K562 (cell line): ENCODE measurements around the gene ATP5F1D. TPM values are rescaled to one million over a fixed set of nuclear protein-coding genes. Genes with fewer than 3 reads are reported as not detected.

ENCODE experiments used
- ATF7 ChIP-seq: fragments of 450-650 bp; IDR thresholded peaks from 2 replicates; pipeline ENCODE4 v1.7.1; 2014; ENCODE audit warnings: mild to moderate bottlenecking, moderate library complexity
- CCNT2 ChIP-seq: IDR thresholded peaks from 2 replicates; pipeline ENCODE4 v1.6.1; 2011; ENCODE audit warnings: borderline replicate concordance, low read depth, mild to moderate bottlenecking, moderate library complexity, mixed read lengths, low read length; ENCODE audit not compliant: insufficient read length; ENCODE audit errors: extremely low read depth
- CEBPG ChIP-seq, 3 experiments: fragments of 200-800 bp in 1 of 3; sonication (Bioruptor generic) in 1 of 3; sonication (generic) in 1 of 3; formaldehyde crosslinking in 1 of 3; IDR thresholded peaks in 2 of 3; conservative IDR thresholded peaks in 1 of 3; 2 replicates each; pipeline versions ENCODE4 v1.6.1 to v1.8.0; 2016 to 2022; ENCODE audit warnings: missing compliant biosample characterization in 2 of 3, missing genetic modification characterization in 2 of 3, mild to moderate bottlenecking in 1 of 3, missing genetic modification reagents in 1 of 3
- CREB1 ChIP-seq, 2 experiments: sonication (generic) in 1 of 2; formaldehyde crosslinking in 1 of 2; IDR thresholded peaks; 2 replicates each; pipeline versions ENCODE4 v1.6.1 to v1.8.0; 2012 to 2022; ENCODE audit warnings: inconsistent platforms in 1 of 2, mild to moderate bottlenecking in 1 of 2, missing genetic modification reagents in 1 of 2, moderate library complexity in 1 of 2
- CREM ChIP-seq: IDR thresholded peaks from 2 replicates; pipeline ENCODE4 v1.6.1; 2014; ENCODE audit warnings: antibody characterized with exemption, low read depth
- CSDE1 ChIP-seq, 2 experiments: fragments of 450-650 bp; IDR thresholded peaks; 2 replicates each; pipeline ENCODE4 v1.6.1; 2016; ENCODE audit warnings: mild to moderate bottlenecking in 1 of 2
- EGR1 ChIP-seq: fragments of 450-650 bp; conservative IDR thresholded peaks from 2 replicates; pipeline ENCODE4 v1.6.1; 2017; ENCODE audit warnings: mild to moderate bottlenecking
- ETV1 ChIP-seq: fragments of 450-650 bp; conservative IDR thresholded peaks from 2 replicates; pipeline ENCODE4 v1.6.1; 2016; ENCODE audit warnings: missing genetic modification characterization, control low read depth, low read depth, missing compliant biosample characterization
- FOS ChIP-seq: IDR thresholded peaks from 3 replicates; pipeline ENCODE4 v1.6.1; 2011; ENCODE audit not compliant: insufficient read length; ENCODE audit errors: extremely low read depth
- FOXJ2 ChIP-seq: fragments of 200-800 bp; sonication (Bioruptor generic); IDR thresholded peaks from 2 replicates; pipeline ENCODE4 v1.6.1; 2016; ENCODE audit warnings: missing genetic modification characterization, missing compliant biosample characterization
- HOXB6 ChIP-seq: fragments of 250-450 bp; sonication (Bioruptor Pico); IDR thresholded peaks from 2 replicates; pipeline ENCODE4 v1.5.1; 2022; ENCODE audit warnings: mild to moderate bottlenecking, borderline replicate concordance
- JUND ChIP-seq, 2 experiments: IDR thresholded peaks; 2 replicates in 1 of 2; 3 replicates in 1 of 2; pipeline ENCODE4 v1.6.1; 2011; ENCODE audit warnings: borderline replicate concordance in 2 of 2, low read depth in 2 of 2, low read length in 2 of 2, improper control_type of control experiment in 1 of 2, missing biosample characterization in 1 of 2, missing genetic modification characterization in 1 of 2, missing genetic modification reagents in 1 of 2
- MAX ChIP-seq: sonication (generic); formaldehyde crosslinking; IDR thresholded peaks from 2 replicates; pipeline ENCODE4 v1.9.0; 2022; ENCODE audit warnings: mild to moderate bottlenecking, missing genetic modification reagents
- NFIC ChIP-seq: fragments of 450-650 bp; IDR thresholded peaks from 2 replicates; pipeline ENCODE4 v1.6.1; 2017; ENCODE audit warnings: mild to moderate bottlenecking, inconsistent platforms
- POLR2A ChIP-seq: fragments of 450-650 bp; conservative IDR thresholded peaks from 2 replicates; pipeline ENCODE4 v1.6.1; 2016
- RFX1 ChIP-seq: fragments of 450-650 bp; IDR thresholded peaks from 2 replicates; pipeline ENCODE4 v1.6.1; 2016; ENCODE audit warnings: mild to moderate bottlenecking, moderate library complexity
- SAP30 ChIP-seq: fragments of 200-600 bp; sonication (generic); IDR thresholded peaks from 2 replicates; pipeline ENCODE4 v1.6.1; 2012; ENCODE audit warnings: borderline replicate concordance, low read depth, mild to moderate bottlenecking, moderate library complexity, low read length, control low read depth, inconsistent platforms; ENCODE audit not compliant: insufficient read depth, poor library complexity, severe bottlenecking
- SMC3 ChIP-seq: conservative IDR thresholded peaks from 2 replicates; pipeline ENCODE4 v1.6.1; 2011; ENCODE audit warnings: low read depth, low read length, improper control_type of control experiment; ENCODE audit not compliant: insufficient read depth
- ZBTB7A ChIP-seq: IDR thresholded peaks from 2 replicates; pipeline ENCODE4 v1.6.1; 2011; ENCODE audit warnings: low read depth, mild to moderate bottlenecking, low read length, moderate library complexity, borderline replicate concordance; ENCODE audit not compliant: control insufficient read depth
- ZNF75A ChIP-seq: fragments of 450-650 bp; formaldehyde crosslinking; IDR thresholded peaks from 2 replicates; pipeline ENCODE4 v1.4.0; 2020; ENCODE audit warnings: mild to moderate bottlenecking
- polyA plus RNA-seq, 8 experiments: library from polyadenylated mRNA; depleted of rRNA in 4 of 8; stranded (reverse) in 5 of 8; unstranded in 3 of 8; fragments of >200 nt; fragmentation: Nextera tagmentation in 2 of 8; fragmentation: Illumina TruSeq in 1 of 8; extraction: Ambion mirVana in 2 of 8; extraction: Trizol in 1 of 8; gene quantifications; 2 replicates each; pipeline versions ENCODE4 v1.2.1 to v1.2.3, GENCODE V29; 2011 to 2014; ENCODE audit warnings: inconsistent platforms in 1 of 8, missing spikeins in 1 of 8
- total RNA-seq, 7 experiments: library from RNA; depleted of rRNA in 6 of 7; stranded (reverse); fragments of >200 nt in 6 of 7; fragmentation: Illumina TruSeq in 2 of 7; extraction: Trizol in 2 of 7; gene quantifications; 2 replicates each; pipeline versions ENCODE4 v1.2.1 to v1.2.3, GENCODE V29; 2011 to 2021; ENCODE audit warnings: low replicate concordance in 1 of 7
- TF ChIP-seq, protein P1 (sequence below): fragments of 450-650 bp; IDR thresholded peaks from 2 replicates; pipeline ENCODE4 v1.6.1; 2016; ENCODE audit warnings: borderline replicate concordance
- TF ChIP-seq, protein P2 (sequence below): sonication (generic); formaldehyde crosslinking; IDR thresholded peaks from 2 replicates; pipeline ENCODE4 v1.8.0; 2022; ENCODE audit warnings: missing genetic modification reagents, mild to moderate bottlenecking, borderline replicate concordance

The ATP5F1D gene
- total and polyA plus RNA-seq, 9 of the 15 experiments (the other 6 are each of a cell fraction or from before 2014, with no cell fraction given): 3.9 to 409 (median 36.8) TPM

DNA sequence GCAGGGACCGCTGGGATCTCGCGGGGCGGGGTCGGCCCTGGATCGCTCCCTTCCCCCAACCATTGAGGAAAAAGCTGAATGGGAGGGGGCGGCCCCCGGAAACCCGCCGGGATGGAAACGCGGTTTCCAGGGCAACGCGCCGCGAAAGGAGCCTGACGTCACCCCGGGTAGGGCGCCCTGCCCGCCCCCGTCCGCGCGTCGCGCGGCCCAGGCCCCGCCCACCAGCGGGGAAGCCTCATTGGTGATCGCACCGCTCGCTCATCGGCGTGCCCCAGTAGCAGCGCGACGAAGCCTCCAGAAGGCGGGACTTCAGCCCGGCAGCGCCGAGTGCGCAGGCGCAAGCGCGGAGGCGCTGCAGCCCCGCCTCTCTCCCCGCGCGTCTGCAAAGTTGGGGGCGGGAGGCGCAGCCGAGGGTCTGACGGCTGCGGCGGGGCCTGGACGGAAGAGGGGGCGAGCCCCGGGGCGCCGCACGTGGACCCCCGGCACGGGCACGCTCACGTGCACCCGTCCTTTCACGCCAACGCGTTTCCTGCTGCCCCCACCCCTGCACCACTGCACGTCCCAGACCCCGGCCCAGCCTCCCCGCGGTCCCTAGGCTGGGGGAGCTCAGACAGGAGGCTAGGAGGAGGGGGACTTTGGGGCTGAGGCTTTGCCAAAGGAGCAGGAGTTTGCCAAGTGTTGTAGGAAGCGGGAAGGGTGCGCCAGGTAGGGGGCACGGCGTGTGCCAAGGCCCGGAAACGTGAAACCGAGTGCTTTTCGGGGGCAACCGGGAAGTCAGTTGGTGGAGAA is 19.4 kb downstream of the ATP5F1D start (continued):
- no peak; the same call in 1 of the 2 replicates for TF ChIP-seq ETV1 (tag)
- peak; percentile 81 for TF ChIP-seq CCNT2
- no peak for TF ChIP-seq POLR2A
- TF ChIP-seq, protein P1, sequence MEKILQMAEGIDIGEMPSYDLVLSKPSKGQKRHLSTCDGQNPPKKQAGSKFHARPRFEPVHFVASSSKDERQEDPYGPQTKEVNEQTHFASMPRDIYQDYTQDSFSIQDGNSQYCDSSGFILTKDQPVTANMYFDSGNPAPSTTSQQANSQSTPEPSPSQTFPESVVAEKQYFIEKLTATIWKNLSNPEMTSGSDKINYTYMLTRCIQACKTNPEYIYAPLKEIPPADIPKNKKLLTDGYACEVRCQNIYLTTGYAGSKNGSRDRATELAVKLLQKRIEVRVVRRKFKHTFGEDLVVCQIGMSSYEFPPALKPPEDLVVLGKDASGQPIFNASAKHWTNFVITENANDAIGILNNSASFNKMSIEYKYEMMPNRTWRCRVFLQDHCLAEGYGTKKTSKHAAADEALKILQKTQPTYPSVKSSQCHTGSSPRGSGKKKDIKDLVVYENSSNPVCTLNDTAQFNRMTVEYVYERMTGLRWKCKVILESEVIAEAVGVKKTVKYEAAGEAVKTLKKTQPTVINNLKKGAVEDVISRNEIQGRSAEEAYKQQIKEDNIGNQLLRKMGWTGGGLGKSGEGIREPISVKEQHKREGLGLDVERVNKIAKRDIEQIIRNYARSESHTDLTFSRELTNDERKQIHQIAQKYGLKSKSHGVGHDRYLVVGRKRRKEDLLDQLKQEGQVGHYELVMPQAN: peak; percentile 59; the same call in 1 of the 2 replicates
- TF ChIP-seq FOS: peak; percentile 93
- TF ChIP-seq, protein P2, sequence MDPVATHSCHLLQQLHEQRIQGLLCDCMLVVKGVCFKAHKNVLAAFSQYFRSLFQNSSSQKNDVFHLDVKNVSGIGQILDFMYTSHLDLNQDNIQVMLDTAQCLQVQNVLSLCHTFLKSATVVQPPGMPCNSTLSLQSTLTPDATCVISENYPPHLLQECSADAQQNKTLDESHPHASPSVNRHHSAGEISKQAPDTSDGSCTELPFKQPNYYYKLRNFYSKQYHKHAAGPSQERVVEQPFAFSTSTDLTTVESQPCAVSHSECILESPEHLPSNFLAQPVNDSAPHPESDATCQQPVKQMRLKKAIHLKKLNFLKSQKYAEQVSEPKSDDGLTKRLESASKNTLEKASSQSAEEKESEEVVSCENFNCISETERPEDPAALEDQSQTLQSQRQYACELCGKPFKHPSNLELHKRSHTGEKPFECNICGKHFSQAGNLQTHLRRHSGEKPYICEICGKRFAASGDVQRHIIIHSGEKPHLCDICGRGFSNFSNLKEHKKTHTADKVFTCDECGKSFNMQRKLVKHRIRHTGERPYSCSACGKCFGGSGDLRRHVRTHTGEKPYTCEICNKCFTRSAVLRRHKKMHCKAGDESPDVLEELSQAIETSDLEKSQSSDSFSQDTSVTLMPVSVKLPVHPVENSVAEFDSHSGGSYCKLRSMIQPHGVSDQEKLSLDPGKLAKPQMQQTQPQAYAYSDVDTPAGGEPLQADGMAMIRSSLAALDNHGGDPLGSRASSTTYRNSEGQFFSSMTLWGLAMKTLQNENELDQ: 0 out of 2 replicates have a peak, but pooled peaks have one; percentile 42
- peak; percentile 79 for TF ChIP-seq CREB1 (IDR thresholded peaks at IDR 0.05)
- TF ChIP-seq CREB1 (CRISPR knock-in tag; IDR thresholded peaks at IDR 0.05): peak; percentile 82
- 0 out of 2 replicates have a peak, but pooled peaks have one; percentile 41 for TF ChIP-seq FOXJ2 (tag)
- peak; percentile 91 for TF ChIP-seq JUND (IDR thresholded peaks at IDR 0.05; ENCODE audit: borderline replicate concordance, low read depth, low read length)
- TF ChIP-seq JUND (tag; IDR thresholded peaks at IDR 0.05; ENCODE audit: borderline replicate concordance, low read depth, low read length): peak; percentile 79; the same call in 1 of the 3 replicates
- TF ChIP-seq CEBPG (CRISPR knock-in tag; IDR thresholded peaks at IDR 0.05): no peak
- no peak for TF ChIP-seq CEBPG (tag; conservative IDR thresholded peaks at IDR 0.05 in 1 of 2, IDR thresholded peaks at IDR 0.05 in 1 of 2)
- peak; percentile 63; the same call in 1 of the 2 replicates for TF ChIP-seq MAX (CRISPR knock-in tag)
- peak; percentile 90 for TF ChIP-seq CREM
- peak; percentile 91; the same call in 1 of the 2 replicates for TF ChIP-seq ZBTB7A
- TF ChIP-seq CSDE1 (IDR thresholded peaks at IDR 0.05): peak in 1 of 2 experiments; percentile 30; a peak in 1 of 4 replicates
- peak; percentile 92 for TF ChIP-seq EGR1
- peak; percentile 93 for TF ChIP-seq RFX1
- TF ChIP-seq NFIC: 0 out of 2 replicates have a peak, but pooled peaks have one; percentile 11
- TF ChIP-seq ATF7: peak; percentile 98
- TF ChIP-seq ZNF75A (CRISPR knock-in tag): no peak
- TF ChIP-seq SMC3: no peak
- no peak for TF ChIP-seq HOXB6 (CRISPR knock-in tag)
- peak; percentile 58 for TF ChIP-seq SAP30
